Skeletal muscle satellite cell (primary cell): ENCODE results near the gene SLC36A3.

Experiments used
- H3K27me3 ChIP-seq: 2 replicates; pipeline ENCODE4 v1.7.0; 2013; ENCODE audit warnings: low read length; ENCODE audit not compliant: control insufficient read depth, insufficient read depth
- H3K36me3 ChIP-seq: 2 replicates; pipeline ENCODE4 v1.7.0; 2013; ENCODE audit warnings: mild to moderate bottlenecking, control low read depth, low read length; ENCODE audit not compliant: insufficient read depth
- H3K4me1 ChIP-seq: 2 replicates; pipeline ENCODE4 v1.7.0; 2013; ENCODE audit warnings: low read length; ENCODE audit not compliant: control insufficient read depth, insufficient read depth
- H3K4me2 ChIP-seq: 2 replicates; pipeline ENCODE4 v1.7.0; 2013; ENCODE audit warnings: mild to moderate bottlenecking, low read length
- H3K4me3 ChIP-seq: 2 replicates; pipeline ENCODE4 v1.7.0; 2013; ENCODE audit warnings: low read length
- H3K9ac ChIP-seq: 2 replicates; pipeline ENCODE4 v1.7.0; 2013; ENCODE audit warnings: mild to moderate bottlenecking, low read depth, low read length, moderate library complexity
- H3K9me3 ChIP-seq: replicated peaks from 2 replicates; pipeline ENCODE4 v1.7.0; 2013; ENCODE audit warnings: mild to moderate bottlenecking, control low read depth, low read length

SLC36A3 gene

GRCh38 chr5:151296974-151297373 is 6.6 kb downstream of the SLC36A3 start:
- H3K9me3 ChIP-seq, result no peaks in the 10 kb centered on the region
- no peaks in the 10 kb centered on the region for H3K4me1 ChIP-seq
- H3K4me3 ChIP-seq, result no peak overlapping the region
- no peak overlapping the region for H3K9ac ChIP-seq
- H3K27me3 ChIP-seq, result no peaks in the 10 kb centered on the region
- no peak overlapping the region for H3K4me2 ChIP-seq
- no peaks in the 10 kb centered on the region for H3K36me3 ChIP-seq

- no peaks in the 10 kb centered on the region for H3K36me3 ChIP-seq
- H3K4me1 ChIP-seq, result no peaks in the 10 kb centered on the region
- H3K9me3 ChIP-seq, result no peaks in the 10 kb centered on the region
- no peak overlapping the region for H3K4me3 ChIP-seq
- H3K27me3 ChIP-seq, result no peaks in the 10 kb centered on the region
- no peak overlapping the region for H3K9ac ChIP-seq
- H3K4me2 ChIP-seq, result no peak overlapping the region
Observed at GRCh38 chr5:151296478-151296830, 7.1 kb downstream of the SLC36A3 start.

- Histone ChIP-seq H3K9ac (no peak overlapping the region), H3K4me3 (no peak overlapping the region), H3K4me2 (no peak overlapping the region), H3K27me3 (no peaks in the 10 kb centered on the region), H3K9me3 (no peaks in the 10 kb centered on the region), H3K36me3 (no peaks in the 10 kb centered on the region), H3K4me1 (no peaks in the 10 kb centered on the region)
Observed at GRCh38 chr5:151295791-151296477, 7.6 kb downstream of the SLC36A3 start.

GRCh38 chr5:151295138-151295537 is 8.4 kb downstream of the SLC36A3 start:
- Histone ChIP-seq H3K27me3 (no peaks in the 10 kb centered on the region), H3K9ac (no peak overlapping the region), H3K36me3 (no peaks in the 10 kb centered on the region), H3K4me2 (no peak overlapping the region), H3K9me3 (no peaks in the 10 kb centered on the region), H3K4me3 (no peak overlapping the region), H3K4me1 (no peaks in the 10 kb centered on the region)

- peaks cover 2% of the 10 kb centered on the region for H3K27me3 ChIP-seq
- H3K9ac ChIP-seq, result no peak overlapping the region
- no peaks in the 10 kb centered on the region for H3K4me1 ChIP-seq
- H3K36me3 ChIP-seq, result no peaks in the 10 kb centered on the region
- H3K9me3 ChIP-seq, result no peaks in the 10 kb centered on the region
- H3K4me3 ChIP-seq, result no peak overlapping the region
- no peak overlapping the region for H3K4me2 ChIP-seq
Observed at GRCh38 chr5:151293624-151294023, 9.9 kb downstream of the SLC36A3 start.

GRCh38 chr5:151288180-151288579 is 15.4 kb downstream of the SLC36A3 start:
- no peaks in the 10 kb centered on the region for H3K9me3 ChIP-seq
- no peaks in the 10 kb centered on the region for H3K36me3 ChIP-seq
- H3K4me3 ChIP-seq, result no peak overlapping the region
- no peak overlapping the region for H3K9ac ChIP-seq
- H3K27me3 ChIP-seq, result peaks cover 8% of the 10 kb centered on the region
- H3K4me1 ChIP-seq, result no peaks in the 10 kb centered on the region
- H3K4me2 ChIP-seq, result no peak overlapping the region

- Histone ChIP-seq H3K9me3 (no peaks in the 10 kb centered on the region), H3K36me3 (no peaks in the 10 kb centered on the region), H3K4me1 (no peaks in the 10 kb centered on the region), H3K4me2 (no peak overlapping the region), H3K4me3 (no peak overlapping the region), H3K27me3 (peaks cover 8% of the 10 kb centered on the region), H3K9ac (no peak overlapping the region)
Observed at GRCh38 chr5:151286246-151286645, 17.3 kb downstream of the SLC36A3 start.

GRCh38 chr5:151285683-151286082 is 17.9 kb downstream of the SLC36A3 start:
- Histone ChIP-seq H3K36me3 (no peaks in the 10 kb centered on the region), H3K4me1 (no peaks in the 10 kb centered on the region), H3K4me2 (no peak overlapping the region), H3K4me3 (no peak overlapping the region), H3K27me3 (peaks cover 8% of the 10 kb centered on the region), H3K9me3 (no peaks in the 10 kb centered on the region), H3K9ac (no peak overlapping the region)

- no peak overlapping the region for H3K4me2 ChIP-seq
- H3K36me3 ChIP-seq, result no peaks in the 10 kb centered on the region
- peaks cover 9% of the 10 kb centered on the region for H3K27me3 ChIP-seq
- H3K4me3 ChIP-seq, result no peak overlapping the region
- H3K9me3 ChIP-seq, result no peaks in the 10 kb centered on the region
- no peaks in the 10 kb centered on the region for H3K4me1 ChIP-seq
- H3K9ac ChIP-seq, result no peak overlapping the region
Observed at GRCh38 chr5:151284392-151284967, 19.1 kb downstream of the SLC36A3 start.

GRCh38 chr5:151283120-151283825 is 20.3 kb downstream of the SLC36A3 start:
- Histone ChIP-seq H3K36me3 (no peaks in the 10 kb centered on the region), H3K9me3 (no peaks in the 10 kb centered on the region), H3K4me3 (no peak overlapping the region), H3K9ac (no peak overlapping the region), H3K4me1 (no peaks in the 10 kb centered on the region), H3K27me3 (peaks cover 16% of the 10 kb centered on the region), H3K4me2 (no peak overlapping the region)

GRCh38 chr5:151281001-151281639 is 22.4 kb downstream of the SLC36A3 start:
- Histone ChIP-seq H3K4me1 (no peaks in the 10 kb centered on the region), H3K4me2 (no peak overlapping the region), H3K27me3 (peaks cover 16% of the 10 kb centered on the region), H3K4me3 (no peak overlapping the region), H3K9ac (no peak overlapping the region), H3K36me3 (no peaks in the 10 kb centered on the region), H3K9me3 (no peaks in the 10 kb centered on the region)
